Spleen (tissue), 7 donors: ENCODE measurements around the gene LCLAT1.

Source experiments
- CTCF ChIP-seq, 11 experiments: fragments of 200-600 bp in 7 of 11; fragments of 450-650 bp in 4 of 11; sonication (generic) in 4 of 11; IDR thresholded peaks in 8 of 11; conservative IDR thresholded peaks in 3 of 11; 1 replicate in 7 of 11; 2 replicates in 4 of 11; pipeline versions ENCODE4 v1.4.0 to v1.8.0; 2016 to 2021; ENCODE audit warnings: antibody characterized with exemption in 11 of 11, inconsistent platforms in 4 of 11, mild to moderate bottlenecking in 1 of 11
- POLR2AphosphoS5 ChIP-seq, 3 donors: sonication (generic); formaldehyde crosslinking; IDR thresholded peaks; one replicate each; pipeline ENCODE4 v1.5.1; 2017; ENCODE audit warnings: antibody characterized with exemption in 3 of 3
- donor health status: DM: no; HTN: no; CAD: no; lungs with moderate emphysema.
- donor health status: DM: no; HTN: no; CAD: no.
- donor health status: DM: no; HTN: no; CAD: no.

DNA sequence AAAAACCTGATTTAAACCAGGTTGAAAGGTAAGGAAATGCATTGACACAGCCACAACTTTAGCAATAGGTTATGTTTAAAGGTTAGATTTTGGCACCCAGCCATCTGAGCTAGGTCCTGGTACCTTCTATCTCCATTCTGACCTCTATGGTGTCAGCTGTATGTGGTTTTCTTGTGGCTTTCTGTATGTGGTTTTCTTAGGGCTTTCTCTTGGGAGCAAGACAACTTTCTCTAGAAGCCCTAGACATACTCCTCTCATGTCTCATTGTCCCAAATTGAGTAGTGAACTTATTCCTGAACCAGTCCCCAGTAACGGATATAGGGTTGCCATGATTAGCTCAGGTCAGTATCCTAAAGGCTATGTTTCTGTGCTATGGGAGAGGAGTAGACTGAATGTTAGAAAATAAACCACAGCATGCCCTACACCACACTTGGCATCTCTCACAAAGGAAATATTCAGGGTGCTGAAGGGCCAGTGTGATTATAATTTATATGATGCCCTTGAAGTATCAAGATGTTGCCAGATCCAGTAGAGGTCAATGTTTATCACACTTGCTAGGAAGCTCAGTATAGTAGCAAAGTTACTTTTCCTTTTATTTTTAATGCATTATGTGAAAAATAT is 184.1 kb downstream of the LCLAT1 start:
- no peak for TF ChIP-seq CTCF (IDR thresholded peaks at IDR 0.05 in 8 of 11, conservative IDR thresholded peaks at IDR 0.05 in 3 of 11)
- no peak for TF ChIP-seq POLR2AphosphoS5 (IDR thresholded peaks at IDR 0.05)
